ENCODE results near the gene AGPS. TPM values are rescaled to one million over a fixed set of nuclear protein-coding genes. Genes with fewer than 3 reads are reported as not detected.
A peak's percentile ranks its signal among the peaks of the same experiment; 100 is the strongest.

Gene AGPS
- total and polyA plus RNA-seq, 2 of the 13 experiments (the other 11 are each of a cell fraction or from before 2014, with no cell fraction given) = 39.4 to 99.0 TPM

DNA sequence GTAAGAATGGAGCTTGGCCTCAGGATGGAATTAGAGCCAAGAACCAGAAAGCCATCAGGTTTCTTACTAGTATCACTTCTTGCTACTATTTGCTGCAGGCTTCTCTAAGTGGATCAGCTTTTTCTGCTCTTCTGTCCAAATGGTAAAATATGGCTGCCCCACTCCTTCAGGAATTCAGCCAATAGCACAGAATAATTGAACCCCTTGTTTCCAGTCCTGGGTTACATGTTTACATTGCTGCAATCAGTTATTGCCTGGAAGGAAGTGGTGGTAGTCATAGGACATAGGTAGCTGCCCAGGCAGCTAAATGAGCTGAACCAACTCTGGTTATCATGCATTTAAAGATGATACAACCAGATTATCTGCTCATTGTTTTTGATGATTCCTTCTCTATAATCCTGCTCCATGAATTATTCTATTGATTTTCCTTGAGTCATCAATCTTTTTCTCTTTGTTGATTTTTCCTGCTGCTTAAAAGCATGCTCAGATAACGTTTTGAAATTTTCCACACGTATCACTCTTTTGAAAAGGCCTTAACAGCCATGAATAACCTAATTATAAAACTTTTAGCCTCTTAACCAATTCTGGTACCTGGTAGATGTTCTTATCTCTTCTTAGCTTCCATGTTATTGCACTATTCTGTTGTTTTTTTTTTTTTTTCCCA lies 12.6 kb downstream of the AGPS start (continued):
- TF ChIP-seq ZSCAN21 (CRISPR knock-in tag; IDR thresholded peaks at IDR 0.05; ENCODE audit: borderline replicate concordance) (no peak), RXRA (CRISPR knock-in tag; IDR thresholded peaks at IDR 0.05) (no peak), NFIB (CRISPR knock-in tag; IDR thresholded peaks at IDR 0.05; ENCODE audit: borderline replicate concordance) (no peak), ZNF496 (CRISPR knock-in tag; IDR thresholded peaks at IDR 0.05; ENCODE audit: insufficient replicate concordance) (no peak), PHF5A (CRISPR knock-in tag; IDR thresholded peaks at IDR 0.05; ENCODE audit: low read depth, unreplicated experiment) (no peak), TAF1 (CRISPR knock-in tag; IDR thresholded peaks at IDR 0.05) (no peak), RELA (CRISPR knock-in tag; IDR thresholded peaks at IDR 0.05) (no peak), FOXA3 (CRISPR knock-in tag; IDR thresholded peaks at IDR 0.05) (peak; percentile 99), PCBP2 (optimal IDR thresholded peaks at IDR 0.05; ENCODE audit: low read depth, low read length, poor library complexity, severe bottlenecking) (no peak), ZNF839 (CRISPR knock-in tag; IDR thresholded peaks at IDR 0.05; ENCODE audit: borderline replicate concordance) (no peak), KLF16 (CRISPR knock-in tag; IDR thresholded peaks at IDR 0.05) (no peak), SOX6 (IDR thresholded peaks at IDR 0.05) (no peak), SOX6 (CRISPR knock-in tag; IDR thresholded peaks at IDR 0.05) (peak; percentile 73; the same call in 1 of the 2 replicates), ZNF12 (CRISPR knock-in tag; IDR thresholded peaks at IDR 0.05) (peak; percentile 35; the same call in 1 of the 2 replicates), NFRKB (IDR thresholded peaks at IDR 0.05) (no peak)
- TF ChIP-seq, protein P1, sequence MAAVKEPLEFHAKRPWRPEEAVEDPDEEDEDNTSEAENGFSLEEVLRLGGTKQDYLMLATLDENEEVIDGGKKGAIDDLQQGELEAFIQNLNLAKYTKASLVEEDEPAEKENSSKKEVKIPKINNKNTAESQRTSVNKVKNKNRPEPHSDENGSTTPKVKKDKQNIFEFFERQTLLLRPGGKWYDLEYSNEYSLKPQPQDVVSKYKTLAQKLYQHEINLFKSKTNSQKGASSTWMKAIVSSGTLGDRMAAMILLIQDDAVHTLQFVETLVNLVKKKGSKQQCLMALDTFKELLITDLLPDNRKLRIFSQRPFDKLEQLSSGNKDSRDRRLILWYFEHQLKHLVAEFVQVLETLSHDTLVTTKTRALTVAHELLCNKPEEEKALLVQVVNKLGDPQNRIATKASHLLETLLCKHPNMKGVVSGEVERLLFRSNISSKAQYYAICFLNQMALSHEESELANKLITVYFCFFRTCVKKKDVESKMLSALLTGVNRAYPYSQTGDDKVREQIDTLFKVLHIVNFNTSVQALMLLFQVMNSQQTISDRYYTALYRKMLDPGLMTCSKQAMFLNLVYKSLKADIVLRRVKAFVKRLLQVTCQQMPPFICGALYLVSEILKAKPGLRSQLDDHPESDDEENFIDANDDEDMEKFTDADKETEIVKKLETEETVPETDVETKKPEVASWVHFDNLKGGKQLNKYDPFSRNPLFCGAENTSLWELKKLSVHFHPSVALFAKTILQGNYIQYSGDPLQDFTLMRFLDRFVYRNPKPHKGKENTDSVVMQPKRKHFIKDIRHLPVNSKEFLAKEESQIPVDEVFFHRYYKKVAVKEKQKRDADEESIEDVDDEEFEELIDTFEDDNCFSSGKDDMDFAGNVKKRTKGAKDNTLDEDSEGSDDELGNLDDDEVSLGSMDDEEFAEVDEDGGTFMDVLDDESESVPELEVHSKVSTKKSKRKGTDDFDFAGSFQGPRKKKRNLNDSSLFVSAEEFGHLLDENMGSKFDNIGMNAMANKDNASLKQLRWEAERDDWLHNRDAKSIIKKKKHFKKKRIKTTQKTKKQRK (IDR thresholded peaks at IDR 0.05; ENCODE audit: low read length) = no peak
- TF ChIP-seq, protein P2, sequence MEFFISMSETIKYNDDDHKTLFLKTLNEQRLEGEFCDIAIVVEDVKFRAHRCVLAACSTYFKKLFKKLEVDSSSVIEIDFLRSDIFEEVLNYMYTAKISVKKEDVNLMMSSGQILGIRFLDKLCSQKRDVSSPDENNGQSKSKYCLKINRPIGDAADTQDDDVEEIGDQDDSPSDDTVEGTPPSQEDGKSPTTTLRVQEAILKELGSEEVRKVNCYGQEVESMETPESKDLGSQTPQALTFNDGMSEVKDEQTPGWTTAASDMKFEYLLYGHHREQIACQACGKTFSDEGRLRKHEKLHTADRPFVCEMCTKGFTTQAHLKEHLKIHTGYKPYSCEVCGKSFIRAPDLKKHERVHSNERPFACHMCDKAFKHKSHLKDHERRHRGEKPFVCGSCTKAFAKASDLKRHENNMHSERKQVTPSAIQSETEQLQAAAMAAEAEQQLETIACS (CRISPR knock-in tag; IDR thresholded peaks at IDR 0.05) = no peak
- TF ChIP-seq, protein P3, sequence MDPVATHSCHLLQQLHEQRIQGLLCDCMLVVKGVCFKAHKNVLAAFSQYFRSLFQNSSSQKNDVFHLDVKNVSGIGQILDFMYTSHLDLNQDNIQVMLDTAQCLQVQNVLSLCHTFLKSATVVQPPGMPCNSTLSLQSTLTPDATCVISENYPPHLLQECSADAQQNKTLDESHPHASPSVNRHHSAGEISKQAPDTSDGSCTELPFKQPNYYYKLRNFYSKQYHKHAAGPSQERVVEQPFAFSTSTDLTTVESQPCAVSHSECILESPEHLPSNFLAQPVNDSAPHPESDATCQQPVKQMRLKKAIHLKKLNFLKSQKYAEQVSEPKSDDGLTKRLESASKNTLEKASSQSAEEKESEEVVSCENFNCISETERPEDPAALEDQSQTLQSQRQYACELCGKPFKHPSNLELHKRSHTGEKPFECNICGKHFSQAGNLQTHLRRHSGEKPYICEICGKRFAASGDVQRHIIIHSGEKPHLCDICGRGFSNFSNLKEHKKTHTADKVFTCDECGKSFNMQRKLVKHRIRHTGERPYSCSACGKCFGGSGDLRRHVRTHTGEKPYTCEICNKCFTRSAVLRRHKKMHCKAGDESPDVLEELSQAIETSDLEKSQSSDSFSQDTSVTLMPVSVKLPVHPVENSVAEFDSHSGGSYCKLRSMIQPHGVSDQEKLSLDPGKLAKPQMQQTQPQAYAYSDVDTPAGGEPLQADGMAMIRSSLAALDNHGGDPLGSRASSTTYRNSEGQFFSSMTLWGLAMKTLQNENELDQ (CRISPR knock-in tag; IDR thresholded peaks at IDR 0.05; ENCODE audit: borderline replicate concordance) = no peak
- TF ChIP-seq, protein P4, sequence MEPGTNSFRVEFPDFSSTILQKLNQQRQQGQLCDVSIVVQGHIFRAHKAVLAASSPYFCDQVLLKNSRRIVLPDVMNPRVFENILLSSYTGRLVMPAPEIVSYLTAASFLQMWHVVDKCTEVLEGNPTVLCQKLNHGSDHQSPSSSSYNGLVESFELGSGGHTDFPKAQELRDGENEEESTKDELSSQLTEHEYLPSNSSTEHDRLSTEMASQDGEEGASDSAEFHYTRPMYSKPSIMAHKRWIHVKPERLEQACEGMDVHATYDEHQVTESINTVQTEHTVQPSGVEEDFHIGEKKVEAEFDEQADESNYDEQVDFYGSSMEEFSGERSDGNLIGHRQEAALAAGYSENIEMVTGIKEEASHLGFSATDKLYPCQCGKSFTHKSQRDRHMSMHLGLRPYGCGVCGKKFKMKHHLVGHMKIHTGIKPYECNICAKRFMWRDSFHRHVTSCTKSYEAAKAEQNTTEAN (CRISPR knock-in tag; conservative IDR thresholded peaks at IDR 0.05) = no peak
- TF ChIP-seq, protein P5, sequence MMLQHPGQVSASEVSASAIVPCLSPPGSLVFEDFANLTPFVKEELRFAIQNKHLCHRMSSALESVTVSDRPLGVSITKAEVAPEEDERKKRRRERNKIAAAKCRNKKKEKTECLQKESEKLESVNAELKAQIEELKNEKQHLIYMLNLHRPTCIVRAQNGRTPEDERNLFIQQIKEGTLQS (CRISPR knock-in tag; IDR thresholded peaks at IDR 0.05) = no peak
